SK-N-SH (cell line): ENCODE measurements around the gene SNHG17. TPM values are rescaled to one million over a fixed set of nuclear protein-coding genes. Genes with fewer than 3 reads are reported as not detected.
"Not testable (repeated sequence)": the region's sequence is repeated elsewhere in the genome, so short reads cannot be mapped to it uniquely, and the experiment has no call there.

ENCODE experiments used
- CTCF ChIA-PET: fragments of 300-600, 350-600 bp; formaldehyde crosslinking; extraction: SDS; loops from one replicate; lab custom pipeline; 2021; lab: Yijun Ruan, JAX
- POLR2A ChIA-PET: fragments of 350-600 bp; sonication (Branson Sonifier 250); formaldehyde crosslinking; extraction: SDS; loops from one replicate; lab custom pipeline; 2020; ENCODE audit warnings: antibody characterized with exemption, inconsistent platforms; lab: Yijun Ruan, JAX
- DNase-seq: peaks from one replicate; pipeline ENCODE4 v3.0.0; 2012
- H2AFZ ChIP-seq: fragments of 200-600 bp; sonication (generic); 2 replicates; pipeline ENCODE4 v1.8.1; 2016; ENCODE audit warnings: antibody characterized with exemption, mild to moderate bottlenecking, low read depth
- H3F3A ChIP-seq: fragments of 200-600 bp; sonication (generic); replicated peaks from 2 replicates; pipeline ENCODE3; 2016; ENCODE audit warnings: antibody characterized with exemption, mild to moderate bottlenecking; ENCODE audit not compliant: insufficient read depth
- H3K27ac ChIP-seq, 2 experiments: fragments of 200-500 bp in 1 of 2; fragments of 200-600 bp in 1 of 2; sonication (Bioruptor generic) in 1 of 2; sonication (generic), shearing (Covaris generic) in 1 of 2; 2 replicates each; pipeline versions ENCODE4 v1.5.1 to v1.6.1; 2014 to 2016; ENCODE audit warnings: low read depth in 2 of 2, inconsistent platforms in 1 of 2, low read length in 1 of 2, mild to moderate bottlenecking in 1 of 2, mixed read lengths in 1 of 2
- H3K27me3 ChIP-seq: fragments of 200-600 bp; sonication (generic), shearing (Covaris generic); 2 replicates; pipeline ENCODE4 v1.6.1; 2016; ENCODE audit warnings: mixed run types; ENCODE audit not compliant: insufficient read depth
- H3K36me3 ChIP-seq, 2 experiments: fragments of 200-500 bp in 1 of 2; fragments of 200-600 bp in 1 of 2; sonication (Bioruptor generic) in 1 of 2; sonication (generic) in 1 of 2; replicated peaks in 1 of 2; 2 replicates each; pipeline versions ENCODE3 to v1.5.1; 2014 to 2016; ENCODE audit warnings: low read length in 1 of 2, mild to moderate bottlenecking in 1 of 2; ENCODE audit not compliant: insufficient read depth in 2 of 2, control insufficient read depth in 1 of 2
- H3K4me1 ChIP-seq, 2 experiments: fragments of 200-500 bp in 1 of 2; fragments of 200-600 bp in 1 of 2; sonication (Bioruptor generic) in 1 of 2; sonication (generic), shearing (Covaris generic) in 1 of 2; 2 replicates each; pipeline versions ENCODE4 v1.5.1 to v1.6.1; 2014 to 2016; ENCODE audit warnings: low read depth in 1 of 2, low read length in 1 of 2, mixed run types in 1 of 2; ENCODE audit not compliant: insufficient read depth in 2 of 2, control insufficient read depth in 1 of 2
- H3K4me2 ChIP-seq: fragments of 200-600 bp; sonication (generic), shearing (Covaris generic); 2 replicates; pipeline ENCODE4 v1.6.1; 2017; ENCODE audit warnings: mixed run types
- H3K4me3 ChIP-seq, 2 experiments: fragments of 200-500 bp in 1 of 2; fragments of 200-600 bp in 1 of 2; sonication (Bioruptor generic) in 1 of 2; sonication (generic), shearing (Covaris generic) in 1 of 2; 2 replicates each; pipeline versions ENCODE4 v1.5.1 to v1.8.1; 2014 to 2016; ENCODE audit warnings: low read depth in 2 of 2, inconsistent platforms in 1 of 2, low read length in 1 of 2, mild to moderate bottlenecking in 1 of 2, mixed read lengths in 1 of 2, moderate library complexity in 1 of 2
- H3K79me2 ChIP-seq: fragments of 200-600 bp; sonication (generic); 2 replicates; pipeline ENCODE4 v1.8.1; 2017; ENCODE audit warnings: mild to moderate bottlenecking; ENCODE audit not compliant: insufficient read depth
- H3K9ac ChIP-seq: fragments of 200-600 bp; sonication (generic); 2 replicates; pipeline ENCODE4 v1.6.1; 2017; ENCODE audit warnings: mixed run types
- H3K9me2 ChIP-seq: fragments of 200-600 bp; sonication (generic); 2 replicates; pipeline ENCODE4 v1.6.1; 2017; ENCODE audit warnings: mixed run types
- H3K9me3 ChIP-seq: fragments of 200-600 bp; sonication (generic); 2 replicates; pipeline ENCODE4 v1.6.1; 2017; ENCODE audit warnings: mixed run types, mild to moderate bottlenecking, moderate library complexity
- H4K20me1 ChIP-seq: fragments of 200-600 bp; sonication (generic); 2 replicates; pipeline ENCODE4 v1.6.1; 2017; ENCODE audit warnings: mild to moderate bottlenecking, mixed run types; ENCODE audit not compliant: insufficient read depth
- CHD2 ChIP-seq: fragments of 150-350 bp; IDR thresholded peaks from 2 replicates; pipeline ENCODE4 v1.6.1; 2018; ENCODE audit warnings: low read length; ENCODE audit not compliant: partially characterized antibody
- ELF1 ChIP-seq: IDR thresholded peaks from 2 replicates; pipeline ENCODE4 v1.4.0; 2012
- EP300 ChIP-seq, 2 experiments: IDR thresholded peaks; 2 replicates each; pipeline versions ENCODE4 v1.4.0 to v1.6.1; 2012; ENCODE audit warnings: borderline replicate concordance in 1 of 2, low read depth in 1 of 2, low read length in 1 of 2
- FOSL2 ChIP-seq: IDR thresholded peaks from 2 replicates; pipeline ENCODE4 v1.4.0; 2012; ENCODE audit warnings: low read depth, mild to moderate bottlenecking, moderate library complexity, borderline replicate concordance
- FOXJ3 ChIP-seq: sonication (generic); formaldehyde crosslinking; IDR thresholded peaks from 2 replicates; pipeline ENCODE4 v1.5.1; 2020; ENCODE audit warnings: mild to moderate bottlenecking, missing genetic modification reagents
- GABPA ChIP-seq: IDR thresholded peaks from 2 replicates; pipeline ENCODE4 v1.4.0; 2012; ENCODE audit warnings: low read depth, mild to moderate bottlenecking
- GATA2 ChIP-seq: sonication (generic); formaldehyde crosslinking; IDR thresholded peaks from 2 replicates; pipeline ENCODE4 v1.5.0; 2020; ENCODE audit warnings: mild to moderate bottlenecking, missing genetic modification reagents
- JUND ChIP-seq: IDR thresholded peaks from 2 replicates; pipeline ENCODE4 v1.4.0; 2012
- NFIC ChIP-seq: IDR thresholded peaks from 2 replicates; pipeline ENCODE4 v1.4.0; 2012; ENCODE audit warnings: borderline replicate concordance
- POLR2AphosphoS5 ChIP-seq: IDR thresholded peaks from 2 replicates; pipeline ENCODE4 v1.6.1; 2012; ENCODE audit warnings: low read depth, low read length
- RXRA ChIP-seq: IDR thresholded peaks from 2 replicates; pipeline ENCODE4 v1.4.0; 2012; ENCODE audit warnings: low read depth, mild to moderate bottlenecking, borderline replicate concordance
- ZBTB33 ChIP-seq: IDR thresholded peaks from 2 replicates; pipeline ENCODE4 v1.4.0; 2012; ENCODE audit warnings: low read depth, borderline replicate concordance
- WGBS: methylation state at CpG from one replicate; pipeline ENCODE4 v1.1.6; 2017; ENCODE audit warnings: low lambda C conversion rate; 5-methylcytosine and 5-hydroxymethylcytosine counted together
- polyA plus RNA-seq, 3 experiments: library from polyadenylated mRNA; depleted of rRNA; stranded (reverse); fragments of >200 nt; gene quantifications; 2 replicates each; pipeline ENCODE4 v1.2.3, GENCODE V29; 2012

Gene SNHG17
- polyA plus RNA-seq, 1 of the 3 experiments (the other 2 are of a cell fraction), result 40.3 TPM

DNA sequence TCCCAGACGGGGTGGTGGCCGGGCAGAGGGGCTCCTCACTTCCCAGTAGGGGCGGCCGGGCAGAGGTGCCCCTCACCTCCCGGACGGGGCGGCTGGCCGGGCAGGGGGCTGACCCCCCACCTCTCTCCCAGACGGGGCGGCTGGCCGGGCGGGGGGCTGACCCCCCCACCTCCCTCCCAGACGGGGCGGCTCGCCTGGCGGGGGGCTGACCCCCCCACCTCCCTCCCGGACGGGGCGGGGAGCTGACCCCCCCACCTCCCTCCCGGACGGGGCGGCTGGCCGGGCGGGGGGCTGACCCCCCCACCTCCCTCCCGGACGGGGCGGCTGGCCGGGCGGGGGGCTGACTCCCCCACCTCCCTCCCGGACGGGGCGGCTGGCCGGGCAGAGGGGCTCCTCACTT lies 26.0 kb upstream of the SNHG17 start:
- H3K4me2 ChIP-seq, H3K9me2 ChIP-seq, H3K27me3 ChIP-seq, H3K27ac ChIP-seq, H3K4me3 ChIP-seq, H4K20me1 ChIP-seq, H2AFZ ChIP-seq, H3K36me3 ChIP-seq, CTCF ChIA-PET, H3K9me3 ChIP-seq, H3K79me2 ChIP-seq, POLR2A ChIA-PET, H3K4me1 ChIP-seq, H3F3A ChIP-seq, H3K9ac ChIP-seq, DNase-seq: not testable (repeated sequence)
- 40% methylated on average over 2 of the region's 33 CpGs for WGBS

DNA sequence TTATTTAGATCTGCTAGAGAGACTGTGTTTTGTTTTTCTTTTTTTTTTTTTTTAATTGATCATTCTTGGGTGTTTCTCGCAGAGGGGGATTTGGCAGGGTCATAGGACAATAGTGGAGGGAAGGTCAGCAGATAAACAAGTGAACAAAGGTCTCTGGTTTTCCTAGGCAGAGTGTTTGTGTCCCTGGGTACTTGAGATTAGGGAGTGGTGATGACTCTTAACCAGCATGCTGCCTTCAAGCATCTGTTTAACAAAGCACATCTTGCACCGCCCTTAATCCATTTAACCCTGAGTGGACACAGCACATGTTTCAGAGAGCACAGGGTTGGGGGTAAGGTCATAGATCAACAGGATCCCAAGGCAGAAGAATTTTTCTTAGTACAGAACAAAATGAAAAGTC lies 25.5 kb upstream of the SNHG17 start:
- H3K36me3 ChIP-seq, H3K4me1 ChIP-seq, H3K27me3 ChIP-seq, POLR2A ChIA-PET, H3K9ac ChIP-seq, H3K79me2 ChIP-seq, DNase-seq, CTCF ChIA-PET, H3K4me3 ChIP-seq, H3K9me3 ChIP-seq, H2AFZ ChIP-seq, H3F3A ChIP-seq, H4K20me1 ChIP-seq, H3K9me2 ChIP-seq: not testable (repeated sequence)
- 0 out of 2 replicates have a peak overlapping the region, but pooled peaks have one; percentile 11 for H3K4me2 ChIP-seq
- 19% methylated on average over 1 of the region's 2 CpGs for WGBS
- H3K27ac ChIP-seq, result peak overlapping the region; percentile 7 to 13; a peak in 1 of 4 replicates

DNA sequence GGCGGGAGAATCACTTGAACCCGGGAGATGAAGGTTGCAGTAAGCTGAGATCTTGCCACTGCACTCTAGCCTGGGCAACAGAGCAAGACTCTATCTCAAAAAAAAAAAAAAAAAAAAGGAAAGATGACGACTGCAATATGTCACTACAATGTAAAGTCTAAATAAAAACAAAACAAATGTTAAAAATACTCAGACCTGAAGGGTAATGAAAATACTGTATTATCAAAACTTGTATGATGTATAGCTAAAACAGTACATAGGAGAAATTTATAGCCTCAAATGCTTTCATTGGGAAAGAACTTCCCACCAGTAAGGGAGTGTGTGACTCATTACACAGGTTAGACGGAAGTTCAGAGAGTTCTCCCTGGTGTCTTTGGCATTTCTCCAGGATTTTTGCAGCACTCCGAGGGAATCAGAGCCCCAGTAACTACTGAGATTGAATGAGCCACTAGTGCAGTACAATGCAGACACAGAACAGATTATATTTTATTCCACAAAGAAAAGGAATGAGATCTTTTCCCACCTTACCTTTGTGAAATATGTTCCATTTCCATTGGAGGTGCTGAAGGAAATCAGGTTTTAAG lies 25.0 kb upstream of the SNHG17 start:
- ChIA-PET POLR2A (no interaction called here), CTCF (no interaction called here)
- peaks cover 3% of the 10 kb centered on the region in 2 experiments; a peak in 1 of 4 replicates for H3K4me1 ChIP-seq
- peak overlapping the region; percentile 13 to 25; a peak in 2 of 4 replicates for H3K27ac ChIP-seq
- no peak overlapping the region for H3K4me3 ChIP-seq
- 47% methylated on average over 5 of the region's 5 CpGs for WGBS
- DNase-seq, result peak; percentile 57
- H3K9me2 ChIP-seq, result no peaks in the 10 kb centered on the region
- H3F3A ChIP-seq, result peaks cover 4% of the 10 kb centered on the region
- H3K9me3 ChIP-seq, result no peaks in the 10 kb centered on the region
- no peak overlapping the region for H3K9ac ChIP-seq
- H4K20me1 ChIP-seq, result no peaks in the 10 kb centered on the region
- H3K79me2 ChIP-seq, result no peaks in the 10 kb centered on the region
- TF ChIP-seq ZBTB33 (no peak), ELF1 (0 out of 2 replicates have a peak, but pooled peaks have one; percentile 17), FOSL2 (peak; percentile 65), CHD2 (no peak), NFIC (peak; percentile 70; the same call in 1 of the 2 replicates), POLR2AphosphoS5 (no peak), GATA2 (no peak), EP300 (IDR thresholded peaks at IDR 0.05; ENCODE audit: borderline replicate concordance in 1 of 2, low read depth in 1 of 2, low read length in 1 of 2) (no peak), RXRA (peak; percentile 67; the same call in 1 of the 2 replicates), JUND (0 out of 2 replicates have a peak, but pooled peaks have one; percentile 19), GABPA (no peak), FOXJ3 (no peak)
- no peaks in the 10 kb centered on the region for H3K27me3 ChIP-seq
- no peaks in the 10 kb centered on the region for H3K36me3 ChIP-seq
- no peak overlapping the region for H2AFZ ChIP-seq
- 0 out of 2 replicates have a peak overlapping the region, but pooled peaks have one; percentile 11 for H3K4me2 ChIP-seq
